Parathyroid adenoma (tissue), 2 donors: ENCODE measurements around the gene CCDC91.

ENCODE experiments used
- H2AFZ ChIP-seq: fragments of 300-600 bp; sonication (generic); one replicate; pipeline ENCODE4 v1.7.0; 2017; ENCODE audit warnings: antibody characterized with exemption, mild to moderate bottlenecking
- H3K27ac ChIP-seq: fragments of 300-600 bp; sonication (generic); one replicate; pipeline ENCODE4 v1.7.0; 2017
- H3K27me3 ChIP-seq: fragments of 300-600 bp; sonication (generic); one replicate; pipeline ENCODE4 v1.7.0; 2017; ENCODE audit warnings: low read length; ENCODE audit not compliant: control insufficient read depth, insufficient read depth
- H3K36me3 ChIP-seq: fragments of 300-600 bp; sonication (generic); one replicate; pipeline ENCODE4 v1.7.0; 2017; ENCODE audit warnings: low read length; ENCODE audit not compliant: control insufficient read depth, insufficient read depth
- H3K4me1 ChIP-seq: fragments of 300-600 bp; sonication (generic); one replicate; pipeline ENCODE4 v1.7.0; 2017; ENCODE audit warnings: control low read depth
- H3K4me2 ChIP-seq: fragments of 300-600 bp; sonication (generic); one replicate; pipeline ENCODE4 v1.7.0; 2017; ENCODE audit warnings: low read length
- H3K4me3 ChIP-seq: fragments of 300-600 bp; sonication (generic); one replicate; pipeline ENCODE4 v1.7.0; 2017; ENCODE audit warnings: low read depth, low read length
- H3K79me2 ChIP-seq: fragments of 300-600 bp; sonication (generic); one replicate; pipeline ENCODE4 v1.7.0; 2017; ENCODE audit warnings: control low read depth
- H3K9ac ChIP-seq: fragments of 300-600 bp; sonication (generic); one replicate; pipeline ENCODE4 v1.7.0; 2017; ENCODE audit warnings: mild to moderate bottlenecking
- H3K9me3 ChIP-seq: fragments of 300-600 bp; sonication (generic); one replicate; pipeline ENCODE4 v1.7.0; 2017; ENCODE audit warnings: low read length; ENCODE audit not compliant: control insufficient read depth
- TF ChIP-seq, protein P1 (sequence below): fragments of 300-600 bp; sonication (generic); IDR thresholded peaks from one replicate; pipeline ENCODE4 v1.7.0; 2017; ENCODE audit warnings: antibody characterized with exemption, mild to moderate bottlenecking
- donor health status: primary hyperparathyroidism.

Gene CCDC91

DNA sequence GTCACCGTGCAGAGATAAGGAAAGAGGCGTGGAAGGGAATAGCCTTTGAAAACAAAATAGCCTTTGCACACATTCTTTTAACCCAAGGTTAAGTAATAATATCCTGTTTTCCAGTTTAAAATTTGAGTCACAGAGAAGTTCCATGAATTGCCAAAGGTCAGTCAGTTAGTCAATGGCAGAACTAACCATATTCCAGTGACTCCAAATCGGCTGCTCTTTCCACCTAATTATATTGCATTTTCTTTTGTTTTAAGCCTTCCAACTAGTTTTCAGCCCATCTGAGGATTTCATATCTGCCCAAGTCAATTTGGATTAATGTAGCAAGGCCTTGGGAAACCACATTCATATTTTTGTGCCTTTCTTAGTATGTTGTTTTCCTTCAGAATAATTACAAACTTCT lies 373.0 kb downstream of the CCDC91 start:
- Histone ChIP-seq H3K4me3 (no peak overlapping the region), H3K27ac (no peak overlapping the region), H3K9ac (no peak overlapping the region), H3K4me2 (no peak overlapping the region), H3K36me3 (no peaks in the 10 kb centered on the region), H3K9me3 (no peaks in the 10 kb centered on the region), H3K79me2 (no peaks in the 10 kb centered on the region), H3K27me3 (no peaks in the 10 kb centered on the region), H3K4me1 (no peaks in the 10 kb centered on the region), H2AFZ (no peak overlapping the region)
- TF ChIP-seq, protein P1, sequence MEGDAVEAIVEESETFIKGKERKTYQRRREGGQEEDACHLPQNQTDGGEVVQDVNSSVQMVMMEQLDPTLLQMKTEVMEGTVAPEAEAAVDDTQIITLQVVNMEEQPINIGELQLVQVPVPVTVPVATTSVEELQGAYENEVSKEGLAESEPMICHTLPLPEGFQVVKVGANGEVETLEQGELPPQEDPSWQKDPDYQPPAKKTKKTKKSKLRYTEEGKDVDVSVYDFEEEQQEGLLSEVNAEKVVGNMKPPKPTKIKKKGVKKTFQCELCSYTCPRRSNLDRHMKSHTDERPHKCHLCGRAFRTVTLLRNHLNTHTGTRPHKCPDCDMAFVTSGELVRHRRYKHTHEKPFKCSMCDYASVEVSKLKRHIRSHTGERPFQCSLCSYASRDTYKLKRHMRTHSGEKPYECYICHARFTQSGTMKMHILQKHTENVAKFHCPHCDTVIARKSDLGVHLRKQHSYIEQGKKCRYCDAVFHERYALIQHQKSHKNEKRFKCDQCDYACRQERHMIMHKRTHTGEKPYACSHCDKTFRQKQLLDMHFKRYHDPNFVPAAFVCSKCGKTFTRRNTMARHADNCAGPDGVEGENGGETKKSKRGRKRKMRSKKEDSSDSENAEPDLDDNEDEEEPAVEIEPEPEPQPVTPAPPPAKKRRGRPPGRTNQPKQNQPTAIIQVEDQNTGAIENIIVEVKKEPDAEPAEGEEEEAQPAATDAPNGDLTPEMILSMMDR = no peak

DNA sequence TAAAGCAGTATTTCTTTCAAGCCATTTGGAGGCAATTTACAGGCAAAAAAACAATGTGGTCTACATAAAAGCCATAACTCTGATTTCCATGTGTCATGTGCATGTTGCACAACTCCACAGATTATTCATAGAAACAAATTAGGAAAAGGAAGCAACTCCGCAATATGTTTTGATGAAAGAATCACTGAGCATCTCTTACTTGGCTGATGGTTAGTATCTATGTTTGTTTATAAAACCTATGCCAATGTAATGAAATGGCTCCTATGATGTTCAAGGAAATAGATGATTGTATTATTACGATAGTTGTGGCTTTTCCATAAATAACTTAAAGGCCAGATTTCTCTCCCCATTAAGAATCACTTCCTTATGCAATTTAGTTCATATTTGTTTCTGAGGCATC lies 373.7 kb downstream of the CCDC91 start:
- Histone ChIP-seq H3K27ac (no peak overlapping the region), H3K27me3 (no peaks in the 10 kb centered on the region), H3K4me1 (no peaks in the 10 kb centered on the region)

DNA sequence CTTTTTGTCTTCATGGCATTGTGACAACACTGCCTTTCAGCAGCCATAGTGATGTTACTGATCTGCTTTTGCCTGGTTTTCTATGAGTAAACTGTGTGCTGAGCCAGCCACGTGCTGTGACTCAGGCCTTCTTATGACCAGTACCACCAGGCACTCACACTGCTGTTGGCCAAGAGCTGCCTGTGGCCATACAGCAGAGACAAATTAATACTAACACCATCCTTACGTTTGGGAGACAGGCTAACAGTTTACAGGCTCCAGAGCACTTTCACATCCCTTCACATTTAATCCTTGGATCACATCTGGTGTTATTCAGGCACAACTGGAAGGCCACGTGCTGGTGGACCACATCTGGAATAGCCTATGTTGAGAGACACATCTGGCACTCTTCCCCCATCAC lies 377.9 kb downstream of the CCDC91 start:
- Histone ChIP-seq H3K4me2 (no peak overlapping the region), H3K4me1 (no peaks in the 10 kb centered on the region), H3K9me3 (no peaks in the 10 kb centered on the region), H3K9ac (no peak overlapping the region), H3K4me3 (no peak overlapping the region), H3K36me3 (no peaks in the 10 kb centered on the region), H3K27me3 (no peaks in the 10 kb centered on the region), H2AFZ (no peak overlapping the region), H3K79me2 (no peaks in the 10 kb centered on the region), H3K27ac (no peak overlapping the region)
- TF ChIP-seq, protein P1 = no peak

More for the DNA sequence above, 373.7 kb downstream of the CCDC91 start:
- Histone ChIP-seq H2AFZ (no peak overlapping the region), H3K9me3 (no peaks in the 10 kb centered on the region), H3K36me3 (no peaks in the 10 kb centered on the region), H3K79me2 (no peaks in the 10 kb centered on the region), H3K4me2 (no peak overlapping the region), H3K9ac (no peak overlapping the region), H3K4me3 (no peak overlapping the region)
- TF ChIP-seq, protein P1 = no peak

DNA sequence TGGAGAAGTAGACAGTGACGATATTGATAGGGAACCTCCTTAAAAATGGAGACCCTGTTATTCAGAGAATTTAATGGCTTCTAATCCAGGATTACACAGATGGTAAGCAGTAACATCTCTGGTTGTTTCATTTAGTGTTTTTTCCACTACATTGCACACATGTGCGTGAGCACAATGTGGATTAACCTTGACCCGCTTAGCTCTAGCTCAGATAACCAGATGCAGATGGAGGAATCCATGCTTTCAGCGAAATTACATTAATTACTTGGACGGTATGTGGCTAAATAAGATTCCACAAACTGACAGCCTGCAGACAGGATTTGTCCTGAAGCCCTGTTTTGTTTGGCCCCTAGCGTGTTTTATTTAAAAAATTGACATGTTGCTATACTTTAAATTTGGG lies 378.4 kb downstream of the CCDC91 start:
- TF ChIP-seq, protein P1 = no peak
- Histone ChIP-seq H3K79me2 (no peaks in the 10 kb centered on the region), H3K27me3 (no peaks in the 10 kb centered on the region), H3K36me3 (no peaks in the 10 kb centered on the region), H3K27ac (no peak overlapping the region), H3K4me1 (no peaks in the 10 kb centered on the region), H3K9ac (no peak overlapping the region), H3K9me3 (no peaks in the 10 kb centered on the region), H2AFZ (no peak overlapping the region), H3K4me2 (no peak overlapping the region), H3K4me3 (no peak overlapping the region)

DNA sequence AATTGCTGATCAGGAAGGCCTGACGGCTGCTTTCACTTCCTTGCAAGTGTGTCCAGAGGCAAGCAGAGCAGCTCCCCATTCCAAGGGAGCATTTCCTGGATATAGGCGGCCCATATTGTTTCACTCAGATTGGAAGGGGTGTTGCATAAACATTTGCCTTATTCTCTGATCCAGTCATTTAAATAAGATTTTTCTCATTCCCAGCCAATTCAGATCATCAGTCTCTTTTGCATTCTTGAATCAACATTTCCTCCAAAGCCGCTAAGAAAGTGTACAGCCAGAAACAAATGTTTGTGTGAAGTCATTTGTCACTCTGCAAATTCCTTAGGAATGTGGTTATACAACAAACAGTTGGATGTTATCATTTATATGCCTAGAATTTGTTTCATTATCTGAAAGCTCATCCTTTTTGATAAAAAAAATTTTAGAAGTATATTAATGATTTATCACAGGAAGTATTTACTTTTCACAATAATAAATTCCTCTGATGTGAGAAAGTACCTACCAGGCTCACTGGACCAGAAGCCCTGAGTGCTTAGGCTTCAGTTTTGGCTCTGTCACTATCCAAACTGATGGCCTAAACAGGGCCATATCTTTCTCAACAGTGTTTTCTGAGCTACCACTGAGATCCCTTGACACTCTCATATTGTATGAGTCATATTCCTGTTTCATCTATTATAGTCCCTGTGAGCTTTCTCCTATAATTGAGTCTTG lies 379.6 kb downstream of the CCDC91 start:
- Histone ChIP-seq H3K4me2 (no peak overlapping the region), H3K27ac (no peak overlapping the region), H3K4me3 (no peak overlapping the region), H3K4me1 (no peaks in the 10 kb centered on the region), H3K79me2 (no peaks in the 10 kb centered on the region), H3K36me3 (no peaks in the 10 kb centered on the region), H2AFZ (no peak overlapping the region), H3K9ac (no peak overlapping the region), H3K27me3 (no peaks in the 10 kb centered on the region), H3K9me3 (no peaks in the 10 kb centered on the region)
- TF ChIP-seq, protein P1 = no peak
